GM21367 (cell line): ENCODE data around the gene RNF152.

Experiments used
- ATAC-seq: cut with Tn5 transposase; IDR thresholded peaks from one replicate; pipeline ENCODE4 v1.9.1; 2021; ENCODE audit not compliant: unreplicated experiment

RNF152 gene

DNA sequence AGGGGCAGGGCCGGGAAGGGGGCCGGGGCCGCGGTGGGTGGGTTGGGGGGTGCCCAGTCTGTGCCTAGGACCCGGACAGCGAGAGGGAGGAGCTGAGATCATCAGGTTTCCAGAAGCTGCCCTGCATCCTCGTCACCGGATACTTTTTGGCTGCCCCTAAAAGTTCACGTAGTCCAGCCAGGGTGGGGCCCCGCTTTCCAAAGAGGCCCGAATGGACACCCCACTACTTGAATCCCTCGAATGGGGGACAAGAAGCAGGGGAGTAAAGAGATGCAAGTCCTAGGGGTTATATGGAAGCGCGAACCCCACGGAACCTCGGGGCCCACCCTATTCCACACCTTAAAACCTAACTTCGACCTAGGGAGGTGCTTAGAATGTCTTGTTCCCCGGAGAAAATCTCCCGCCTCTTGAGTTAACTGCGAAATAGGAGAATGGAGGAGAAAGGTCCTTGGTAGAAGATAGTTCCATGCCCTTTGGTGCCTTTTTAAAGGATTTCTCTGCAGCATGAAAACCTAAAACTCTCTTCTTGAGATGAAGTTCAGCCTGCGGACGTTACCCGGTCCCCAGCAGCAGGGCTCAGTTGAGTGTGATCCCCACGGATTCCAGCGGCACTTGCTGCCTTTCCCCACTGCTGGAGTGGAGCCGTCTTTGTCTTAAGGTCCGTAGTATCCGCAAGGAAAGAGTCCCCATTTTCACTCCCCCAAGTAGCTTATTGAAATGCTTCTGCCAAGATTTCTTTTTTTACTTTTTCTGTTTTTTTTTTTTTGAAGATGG is 2.1 kb upstream of the RNF152 start:
- ATAC-seq = no peak

DNA sequence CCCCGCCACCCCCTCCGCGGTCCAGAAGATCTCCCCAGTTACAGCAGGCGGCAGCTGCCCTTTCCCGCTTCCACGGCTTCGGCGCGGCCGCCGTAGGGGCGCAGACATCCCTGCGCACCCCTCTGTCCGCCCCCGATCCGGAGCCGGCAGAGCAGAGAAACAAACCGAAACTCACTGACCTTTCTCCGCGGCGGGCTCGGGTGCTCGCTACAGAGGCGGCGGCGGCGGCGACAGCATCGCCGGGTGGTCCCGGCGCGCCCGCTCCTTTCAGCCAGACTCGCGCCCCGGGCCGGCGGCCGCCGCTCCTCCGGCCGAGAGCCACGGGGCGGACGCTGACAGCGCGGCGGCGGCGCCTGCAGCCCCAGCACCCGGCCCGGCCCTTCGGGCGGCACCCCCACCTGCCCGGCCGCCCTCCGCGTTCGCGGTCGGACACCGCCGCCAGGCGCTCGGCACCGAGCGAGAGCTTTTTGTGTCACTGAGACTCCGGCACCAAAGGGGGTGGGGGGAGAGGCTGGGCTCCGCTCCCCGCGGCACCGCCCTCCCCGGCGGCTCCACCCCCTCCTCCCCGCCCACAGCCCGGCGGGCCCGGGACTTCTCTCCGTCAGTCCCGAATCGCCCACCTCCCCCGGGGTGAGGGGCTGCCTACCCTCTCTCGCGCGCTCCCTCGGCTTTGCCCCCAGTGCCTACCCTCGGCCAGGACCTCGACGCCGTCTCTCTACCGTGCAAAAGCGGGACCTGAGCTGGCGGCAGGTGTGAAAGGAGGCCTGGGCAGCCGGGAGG is 1.4 kb upstream of the RNF152 start:
- ATAC-seq = peak; percentile 77

DNA sequence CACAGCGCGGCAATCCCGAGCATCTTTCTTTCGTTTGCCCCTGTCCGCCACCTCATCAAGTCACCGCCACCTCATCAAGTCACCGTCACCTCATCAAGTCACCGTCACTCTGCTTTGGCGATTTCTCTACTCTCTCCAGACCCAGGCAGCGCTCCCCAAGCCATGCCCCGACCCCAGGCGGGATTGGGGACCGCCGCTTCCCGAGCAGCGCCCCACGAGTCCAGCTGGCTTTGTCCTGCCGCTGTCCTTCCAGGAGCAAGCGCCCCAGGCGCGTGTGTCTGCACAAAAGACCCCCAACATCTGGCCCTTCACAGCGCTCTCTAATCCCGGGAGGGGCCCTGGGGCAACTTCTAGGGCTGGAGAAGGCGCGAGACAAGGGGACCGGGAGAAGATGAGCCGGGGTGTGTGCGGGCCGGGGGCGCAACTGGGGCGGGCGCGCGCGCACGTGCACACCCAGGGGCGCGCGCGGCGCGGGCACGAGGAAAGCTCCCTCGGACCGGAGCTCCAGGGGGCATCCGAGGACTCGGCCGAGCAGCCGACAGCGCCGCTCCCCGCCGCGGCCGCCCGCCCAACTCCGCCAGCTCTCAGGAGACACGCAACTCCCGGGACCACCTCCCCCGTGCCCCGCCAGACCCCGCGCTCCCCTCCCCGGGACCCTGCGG is 633 bp upstream of the RNF152 start:
- peak; percentile 18 for ATAC-seq

DNA sequence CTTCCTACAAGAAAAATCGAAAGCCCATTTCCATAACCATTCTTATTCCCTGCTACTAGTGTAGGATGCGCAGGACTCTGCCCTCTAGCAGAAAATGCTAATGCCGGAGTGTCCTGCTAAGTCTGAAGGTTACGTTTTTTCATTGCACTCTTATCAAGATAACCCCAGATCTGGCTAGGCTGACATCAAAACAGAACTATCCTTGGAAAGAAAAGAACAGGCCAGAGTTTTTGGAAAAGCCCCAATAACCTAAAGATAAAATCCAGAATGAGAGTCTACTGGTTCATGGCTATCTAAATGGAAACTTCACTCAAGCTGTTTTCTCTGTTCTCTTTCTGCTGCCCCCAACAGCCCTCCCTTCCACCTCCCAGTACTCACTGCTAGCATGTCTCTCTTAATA is 913 bp downstream of the RNF152 start:
- no peak for ATAC-seq

DNA sequence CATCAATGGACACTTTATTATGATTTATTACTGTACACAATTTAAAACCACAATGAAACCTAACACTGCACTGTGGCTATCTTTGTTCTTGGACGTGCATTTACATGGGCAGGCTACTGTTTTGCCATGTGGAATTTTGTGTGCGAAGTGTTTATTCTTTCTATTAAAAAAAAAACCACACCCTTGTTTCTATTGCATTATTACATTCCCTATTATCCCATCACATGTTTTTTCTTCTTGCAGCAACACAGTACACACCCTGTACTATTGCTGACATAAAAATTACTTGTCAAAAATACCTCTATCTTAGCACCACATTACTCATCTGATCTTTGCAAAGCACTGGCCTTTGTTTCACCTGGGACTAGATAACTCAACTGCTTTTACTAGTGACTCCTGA is 1.5 kb downstream of the RNF152 start:
- ATAC-seq = no peak

DNA sequence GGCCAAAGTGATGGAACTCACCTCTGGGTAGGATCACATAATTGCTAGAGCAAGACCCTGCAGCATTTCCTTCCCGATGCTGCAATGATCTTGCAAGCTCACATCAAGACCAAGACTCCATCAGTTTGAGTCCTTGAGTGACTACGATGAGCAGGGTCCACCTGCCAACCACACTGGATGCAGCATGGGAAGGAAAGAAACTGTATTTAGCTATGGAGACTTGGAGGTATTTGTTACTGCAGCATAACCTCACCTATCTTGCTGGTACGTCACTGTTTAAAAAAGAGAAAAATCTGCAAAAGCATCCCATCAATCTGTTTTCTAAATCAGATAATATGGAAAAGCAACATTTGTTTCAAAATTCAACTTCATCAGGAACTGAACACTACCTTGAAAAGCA is 2.5 kb downstream of the RNF152 start:
- no peak for ATAC-seq

DNA sequence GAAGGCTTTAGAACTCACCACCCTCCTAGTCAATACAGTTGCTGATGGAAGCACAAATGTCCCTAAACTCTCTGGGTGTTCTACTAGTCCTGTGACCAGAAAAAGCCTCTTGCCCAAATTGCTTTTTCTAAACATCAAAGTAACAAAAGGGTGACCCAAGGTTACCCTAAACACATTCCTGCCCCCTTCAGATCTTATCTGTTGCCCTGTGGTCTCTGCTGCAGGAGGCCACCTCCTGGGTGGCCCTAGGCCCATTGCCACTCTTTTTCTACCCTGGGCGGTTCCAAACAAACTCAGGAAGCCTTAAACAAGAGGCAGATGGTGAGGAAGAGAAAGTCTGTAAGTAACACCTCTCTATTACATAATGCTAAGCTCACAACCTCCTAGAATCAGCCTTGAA is 3.3 kb downstream of the RNF152 start:
- no peak for ATAC-seq

DNA sequence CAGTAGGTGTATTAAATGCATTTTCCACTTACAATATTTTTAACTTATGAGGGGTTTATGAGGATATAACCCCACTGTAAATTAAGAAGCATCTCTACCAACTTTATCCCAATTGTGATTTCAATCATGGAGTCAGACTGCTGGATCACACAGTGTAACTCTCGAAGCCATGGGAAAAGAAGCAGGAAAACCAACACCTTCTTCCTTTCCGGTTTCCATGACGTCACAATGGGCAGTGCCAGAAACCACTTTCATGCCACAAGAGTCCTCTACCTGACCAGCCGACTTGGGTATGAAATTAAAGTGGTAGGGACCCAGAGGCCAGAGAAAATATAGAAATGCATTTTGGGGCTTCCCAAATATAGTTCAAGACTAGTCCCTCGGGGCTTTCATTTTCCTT is 4.2 kb downstream of the RNF152 start:
- no peak for ATAC-seq

DNA sequence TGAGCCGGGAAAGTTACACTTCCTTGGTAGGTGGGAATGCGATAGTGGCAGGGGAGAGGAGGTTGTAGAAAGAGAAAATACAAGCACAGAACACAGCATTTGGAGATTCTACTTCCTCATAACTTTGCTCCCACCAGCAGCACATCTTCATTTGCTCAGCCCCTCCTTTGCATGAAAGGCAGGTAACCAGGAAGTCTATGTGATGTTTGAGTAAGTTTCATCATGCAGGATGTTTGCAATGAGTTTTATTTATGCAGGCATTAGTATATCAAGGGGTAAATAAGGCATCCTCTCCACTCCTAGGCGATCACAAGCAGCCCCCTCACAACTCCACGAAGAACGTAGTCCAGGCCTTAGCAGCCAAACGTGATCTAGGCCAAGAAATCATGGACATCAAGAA is 5.0 kb downstream of the RNF152 start:
- ATAC-seq = no peak

DNA sequence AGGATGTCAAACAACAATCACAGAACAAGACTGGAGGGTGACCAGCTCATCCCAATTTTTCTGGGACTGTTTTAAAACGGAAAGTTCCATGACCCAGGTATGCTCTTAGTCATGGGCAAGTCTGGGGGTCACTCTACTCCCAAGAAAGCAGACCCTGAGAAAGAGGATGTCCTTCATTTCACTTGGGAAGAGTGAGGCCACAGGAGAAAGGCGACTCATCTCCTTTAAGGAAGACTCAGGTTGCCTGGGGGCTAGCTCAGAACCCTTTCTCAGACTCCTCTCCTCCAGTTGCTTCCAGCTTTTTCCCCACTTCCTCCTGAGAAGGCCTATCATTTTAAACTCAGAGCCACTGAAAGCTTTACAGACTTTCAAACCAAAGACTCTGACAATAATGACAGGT is 9.3 kb downstream of the RNF152 start:
- no peak for ATAC-seq

DNA sequence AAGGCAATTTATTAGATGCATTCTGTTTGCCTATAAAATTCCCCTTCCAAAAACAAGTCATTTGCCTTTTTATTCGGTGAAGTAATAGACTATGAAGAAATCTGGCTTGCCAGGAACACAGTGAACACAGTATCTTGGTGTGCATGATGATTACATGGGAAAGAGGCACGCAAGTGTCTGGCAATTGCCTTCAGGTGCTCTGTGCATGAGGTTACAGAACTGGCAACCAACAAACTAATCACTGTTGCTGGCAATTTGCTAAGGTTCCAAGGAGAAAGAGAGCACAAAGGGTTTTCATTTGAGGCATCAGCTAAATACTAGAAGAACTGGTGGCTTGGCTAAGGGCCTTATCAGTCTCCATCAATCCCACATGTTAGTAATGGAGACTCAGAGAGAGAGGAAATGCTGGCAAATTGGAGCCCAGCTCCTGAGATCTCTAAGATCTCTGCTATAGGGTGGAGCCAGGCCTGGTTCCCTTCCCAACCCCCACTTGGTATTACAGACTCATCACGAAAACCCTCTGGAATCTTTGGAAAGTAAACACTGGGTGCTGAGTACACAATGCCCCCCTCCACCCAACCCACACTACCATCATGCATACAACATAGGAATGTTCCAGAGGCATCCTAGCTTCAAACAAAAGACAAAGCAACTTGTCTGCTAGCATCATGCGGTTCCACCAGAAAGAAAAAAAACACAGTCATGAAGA is 10.4 kb downstream of the RNF152 start:
- ATAC-seq = no peak

DNA sequence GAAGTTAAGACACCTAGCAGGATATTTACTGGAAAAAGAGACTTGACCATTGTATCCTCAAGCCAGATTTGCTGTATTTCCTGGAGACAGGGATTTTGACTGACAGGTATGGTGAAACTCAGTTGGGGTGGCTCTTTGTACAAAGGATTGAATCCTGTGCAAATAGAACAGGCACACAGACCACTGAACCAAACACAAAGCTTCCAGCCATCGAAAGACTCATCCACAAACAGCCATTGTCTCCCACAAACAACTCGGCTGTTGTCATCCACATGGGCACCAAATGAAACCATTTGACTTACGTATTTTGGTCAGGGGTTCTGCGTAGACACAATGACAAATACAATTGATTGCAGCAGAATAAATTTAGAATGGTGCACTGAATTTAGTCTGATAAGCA is 15.9 kb downstream of the RNF152 start:
- ATAC-seq = no peak

DNA sequence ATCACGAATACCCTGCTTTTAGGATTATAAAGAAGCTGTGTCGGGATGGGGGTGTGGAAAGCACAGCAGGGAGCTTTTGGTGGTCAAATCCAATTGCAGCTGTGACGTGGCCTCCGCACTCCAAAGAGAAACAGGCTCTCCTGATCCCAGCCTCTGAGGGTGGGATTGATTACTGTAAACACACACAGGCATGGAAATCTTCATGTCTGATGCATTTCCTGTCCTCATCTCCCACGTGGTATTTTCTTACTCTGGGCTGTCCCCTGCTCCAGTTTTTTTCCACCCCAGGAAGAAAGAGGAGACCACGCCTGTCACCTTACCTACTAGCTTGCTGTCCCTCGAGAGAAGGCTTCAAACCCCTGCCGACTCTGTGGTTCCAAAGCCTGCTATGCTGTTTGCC is 22.7 kb downstream of the RNF152 start:
- no peak for ATAC-seq

DNA sequence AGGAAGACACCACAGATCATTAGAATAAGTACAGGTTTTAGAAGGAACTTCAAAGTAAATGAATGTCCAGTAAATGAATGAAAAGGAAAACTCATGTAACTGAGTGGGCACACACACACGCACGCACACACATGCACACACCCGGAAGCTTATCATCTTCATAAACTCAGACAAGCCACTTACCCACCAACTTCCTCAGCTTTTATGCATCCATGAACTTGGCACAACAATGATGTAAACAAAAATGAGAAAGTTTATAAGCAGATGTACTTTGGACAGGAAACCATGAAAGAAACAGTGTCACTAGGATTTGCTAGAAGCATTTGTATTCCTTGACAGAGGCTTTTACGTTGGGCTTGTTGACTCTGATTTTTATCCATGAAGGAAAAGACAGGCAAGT is 23.2 kb downstream of the RNF152 start:
- ATAC-seq = no peak

DNA sequence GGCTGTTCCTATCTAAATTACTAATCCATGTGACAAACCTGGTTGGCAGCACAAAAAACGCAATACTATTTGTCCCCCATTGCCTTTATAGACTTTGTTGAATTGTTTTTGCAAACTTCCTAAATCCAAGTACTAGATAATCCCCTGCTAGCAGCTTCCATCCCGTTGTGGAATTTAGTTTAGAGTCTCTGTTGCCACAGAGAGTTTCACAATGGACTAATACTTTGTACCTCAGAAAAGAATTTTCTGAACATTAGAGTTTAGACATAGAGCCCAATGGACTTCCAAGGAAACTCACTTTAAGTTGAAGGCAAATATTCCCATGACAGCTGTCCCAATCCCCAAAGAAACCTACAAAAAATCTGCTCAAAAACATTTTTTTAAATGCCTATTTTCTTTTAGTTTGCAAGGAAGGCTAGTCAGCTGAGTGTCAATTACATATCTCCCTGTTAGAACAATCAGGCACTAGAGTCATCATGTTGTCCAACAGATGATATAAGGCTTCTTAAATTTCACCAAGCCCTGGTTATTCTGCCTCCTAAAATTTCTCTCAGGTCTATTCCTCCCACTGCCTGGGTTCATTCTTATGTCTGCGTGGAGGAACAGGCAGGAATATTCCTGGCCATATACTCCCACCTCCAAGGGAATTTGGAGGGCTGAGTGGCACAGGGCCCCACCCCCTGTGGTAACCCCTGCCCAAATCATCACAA is 27.2 kb downstream of the RNF152 start:
- ATAC-seq = no peak

DNA sequence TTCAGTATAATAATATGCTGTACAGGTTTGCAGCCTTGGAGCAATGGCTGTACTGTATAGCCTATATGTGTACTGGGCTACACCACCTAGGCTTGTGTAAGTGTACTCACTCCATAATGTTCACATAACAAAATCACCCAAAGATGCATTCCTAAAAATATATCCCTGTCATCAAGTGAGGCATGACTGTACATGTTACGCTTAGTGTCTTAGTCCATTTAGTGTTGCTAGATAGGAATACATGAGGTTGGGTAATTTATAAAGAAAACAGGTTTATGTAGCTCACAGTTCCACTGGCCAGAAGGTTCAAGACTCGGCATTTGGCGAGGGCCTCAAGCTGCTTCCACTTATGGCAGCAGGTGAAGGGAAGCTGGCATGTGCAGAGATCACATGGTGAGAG is 31.4 kb downstream of the RNF152 start:
- ATAC-seq = no peak

DNA sequence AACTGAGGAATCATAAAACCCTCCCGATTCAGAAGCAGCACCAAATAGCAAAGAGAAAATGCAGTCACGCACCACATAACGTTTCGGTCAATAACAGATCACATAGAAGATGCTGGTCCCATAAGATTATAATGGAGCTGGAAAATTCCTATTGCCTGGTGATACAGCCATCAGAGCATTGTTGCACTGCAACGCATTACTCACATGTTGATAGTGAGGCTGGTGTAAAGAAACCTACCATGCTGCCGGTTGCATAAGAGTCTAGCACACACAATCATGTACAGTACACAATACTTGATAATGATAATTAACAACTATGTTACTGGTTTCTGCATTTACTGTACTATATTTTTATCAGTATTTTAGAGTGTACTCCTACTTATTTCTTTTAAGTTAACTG is 32.5 kb downstream of the RNF152 start:
- ATAC-seq = no peak

DNA sequence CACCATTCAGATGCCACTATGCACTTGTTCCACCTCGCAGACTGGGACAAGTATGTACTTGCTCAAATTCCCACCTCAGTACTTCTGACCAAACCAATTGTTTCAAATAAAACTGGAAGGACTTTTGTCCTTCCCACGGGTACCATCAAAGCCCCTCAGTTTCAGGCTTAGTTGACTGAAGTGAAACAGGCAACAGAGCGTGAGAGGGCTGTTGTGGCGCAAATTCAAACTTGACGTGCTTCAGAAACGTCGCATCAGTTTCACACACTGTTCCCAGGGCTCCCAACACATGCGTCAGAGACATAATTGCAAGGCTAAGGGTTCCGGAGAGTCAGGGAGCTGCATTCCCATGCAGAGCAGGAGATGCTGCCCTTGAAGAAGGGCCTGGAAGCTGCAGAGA is 33.7 kb downstream of the RNF152 start:
- no peak for ATAC-seq

DNA sequence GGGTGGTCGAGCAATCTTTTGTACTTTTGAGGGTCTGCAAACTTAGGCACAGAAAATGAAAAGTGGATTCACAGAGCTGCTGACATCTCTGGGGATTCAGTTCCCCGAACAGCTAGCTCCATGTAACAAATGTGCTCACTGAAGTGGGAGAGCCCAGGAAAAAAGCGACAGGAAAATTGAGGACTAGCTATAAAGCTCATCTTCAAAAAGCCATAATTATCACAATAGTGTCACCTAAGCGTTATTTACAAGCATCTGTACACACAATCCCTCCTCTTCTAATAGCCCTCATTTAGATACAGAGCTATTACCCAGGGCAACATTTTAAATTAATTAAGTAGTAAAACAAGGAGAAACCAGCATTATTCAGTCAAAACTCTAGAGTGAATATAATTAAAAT is 36.1 kb downstream of the RNF152 start:
- ATAC-seq = no peak

DNA sequence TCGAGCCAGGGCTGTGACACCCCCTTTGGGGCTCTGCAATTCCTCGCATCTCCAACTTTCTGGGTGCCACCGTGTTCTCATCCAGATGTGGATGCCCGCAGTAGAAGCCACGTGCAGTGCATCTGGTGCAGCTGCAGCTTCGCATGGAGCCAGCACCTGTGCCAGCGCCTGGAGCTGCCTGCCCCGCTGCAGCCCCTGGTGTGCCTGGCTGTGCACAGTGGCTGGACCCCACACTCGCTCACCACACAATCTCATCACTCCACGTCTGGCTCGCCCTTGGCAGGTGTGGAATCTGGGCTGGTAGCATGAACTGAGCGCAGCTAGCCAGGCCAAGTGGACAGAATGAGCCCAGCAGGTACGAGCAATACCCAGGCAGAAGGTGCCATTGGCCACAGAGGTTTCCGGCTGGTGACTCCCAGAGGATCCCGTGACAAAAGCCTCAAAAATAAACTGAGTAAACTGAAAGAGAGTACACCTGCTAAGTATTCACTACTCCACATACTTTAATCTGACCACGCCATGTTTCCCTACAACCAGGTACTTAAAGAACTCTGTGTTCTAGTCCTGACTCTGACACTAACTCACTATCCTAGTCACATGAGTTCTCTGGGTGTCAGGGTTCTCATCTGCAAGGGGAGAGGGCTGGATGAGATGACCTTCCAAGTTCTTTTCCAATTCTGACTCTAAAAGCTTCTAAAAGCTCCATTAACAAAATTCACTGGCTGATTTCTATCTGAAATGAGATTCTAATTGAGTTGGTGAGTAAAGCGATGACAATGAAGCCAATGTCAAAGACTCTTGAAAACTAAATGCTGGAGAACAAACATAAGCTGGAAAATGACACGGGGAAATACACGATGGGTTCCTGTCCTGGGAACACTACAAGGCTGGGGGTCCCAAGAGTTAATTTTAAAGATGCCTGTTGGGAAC is 37.1 kb downstream of the RNF152 start:
- ATAC-seq = no peak
